ENCODE data around the gene OPCML.

DNA sequence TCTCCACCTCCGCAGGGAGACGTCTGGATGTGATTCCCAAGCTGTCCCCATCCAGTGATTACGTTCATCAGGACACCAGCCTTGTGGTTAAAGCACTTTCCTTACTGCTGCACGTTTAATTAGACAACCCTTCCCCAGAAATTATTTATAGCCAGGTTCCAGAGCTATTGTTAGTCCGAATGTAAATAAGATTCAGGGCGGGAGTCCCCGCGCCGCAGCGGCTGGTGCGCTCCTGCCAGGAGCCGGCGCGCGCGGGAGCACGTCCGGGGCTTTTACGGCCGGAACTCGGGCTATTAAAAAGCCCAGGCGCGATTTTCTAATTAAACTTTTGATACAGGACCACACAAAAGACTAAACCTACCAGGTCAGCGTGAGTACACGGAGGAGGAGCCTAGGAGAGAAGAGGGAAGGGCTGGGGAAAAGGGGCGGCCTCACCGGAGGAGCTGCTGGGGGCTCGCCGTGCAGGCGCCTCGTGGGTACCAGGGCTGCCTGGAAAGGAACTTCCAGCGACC lies 538.3 kb downstream of the OPCML start:
- TF ChIP-seq, protein P1, sequence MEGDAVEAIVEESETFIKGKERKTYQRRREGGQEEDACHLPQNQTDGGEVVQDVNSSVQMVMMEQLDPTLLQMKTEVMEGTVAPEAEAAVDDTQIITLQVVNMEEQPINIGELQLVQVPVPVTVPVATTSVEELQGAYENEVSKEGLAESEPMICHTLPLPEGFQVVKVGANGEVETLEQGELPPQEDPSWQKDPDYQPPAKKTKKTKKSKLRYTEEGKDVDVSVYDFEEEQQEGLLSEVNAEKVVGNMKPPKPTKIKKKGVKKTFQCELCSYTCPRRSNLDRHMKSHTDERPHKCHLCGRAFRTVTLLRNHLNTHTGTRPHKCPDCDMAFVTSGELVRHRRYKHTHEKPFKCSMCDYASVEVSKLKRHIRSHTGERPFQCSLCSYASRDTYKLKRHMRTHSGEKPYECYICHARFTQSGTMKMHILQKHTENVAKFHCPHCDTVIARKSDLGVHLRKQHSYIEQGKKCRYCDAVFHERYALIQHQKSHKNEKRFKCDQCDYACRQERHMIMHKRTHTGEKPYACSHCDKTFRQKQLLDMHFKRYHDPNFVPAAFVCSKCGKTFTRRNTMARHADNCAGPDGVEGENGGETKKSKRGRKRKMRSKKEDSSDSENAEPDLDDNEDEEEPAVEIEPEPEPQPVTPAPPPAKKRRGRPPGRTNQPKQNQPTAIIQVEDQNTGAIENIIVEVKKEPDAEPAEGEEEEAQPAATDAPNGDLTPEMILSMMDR (IDR thresholded peaks at IDR 0.05; ENCODE audit: insufficient read depth, low read length, poor library complexity, severe bottlenecking): no peak
- no peak for TF ChIP-seq EZH2phosphoT487 (conservative IDR thresholded peaks at IDR 0.05; ENCODE audit: low read length)
